Ascending aorta (tissue), 2 donors: Measurements from ENCODE around the gene C3orf22. TPM values are rescaled to one million over a fixed set of nuclear protein-coding genes. Genes with fewer than 3 reads are reported as not detected.

Experiments
- DNase-seq, 2 donors: peaks; one replicate each; pipeline ENCODE4 v3.0.0-alpha.2; 2019; ENCODE audit warnings: low spot score in 2 of 2
- H3K27ac ChIP-seq, 2 donors: fragments of 200-600 bp; sonication (generic); one replicate each; pipeline ENCODE4 v1.5.1; 2016 to 2017; ENCODE audit warnings: mild to moderate bottlenecking in 1 of 2
- H3K27me3 ChIP-seq: fragments of 200-600 bp; sonication (generic); one replicate; pipeline ENCODE4 v1.5.1; 2017
- H3K36me3 ChIP-seq, 2 donors: fragments of 200-600 bp; sonication (generic); one replicate each; pipeline ENCODE4 v1.5.1; 2016
- H3K4me1 ChIP-seq, 2 donors: fragments of 200-600 bp; sonication (generic); one replicate each; pipeline ENCODE4 v1.5.1; 2016 to 2017; ENCODE audit warnings: mild to moderate bottlenecking in 1 of 2
- H3K4me3 ChIP-seq, 2 donors: fragments of 200-600 bp; sonication (generic); one replicate each; pipeline ENCODE4 v1.5.1; 2016 to 2017; ENCODE audit warnings: mild to moderate bottlenecking in 1 of 2
- H3K9me3 ChIP-seq, 2 donors: fragments of 200-600 bp; sonication (generic); one replicate each; pipeline ENCODE4 v1.5.1; 2016
- CTCF ChIP-seq, 3 experiments: fragments of 200-600 bp in 2 of 3; fragments of 450-650 bp in 1 of 3; sonication (generic) in 2 of 3; IDR thresholded peaks; one replicate each; pipeline ENCODE4 v1.5.1; 2016 to 2019; ENCODE audit warnings: antibody characterized with exemption in 3 of 3, mild to moderate bottlenecking in 1 of 3, moderate library complexity in 1 of 3
- intact Hi-C: fragments of 100-400 bp; cut with DNase I; formaldehyde crosslinking; loops from one replicate; pipeline ENCODE4 v1.15.1; 2023
- total RNA-seq: library from RNA; depleted of rRNA; stranded (reverse); fragments of >200 nt; gene quantifications from one replicate; pipeline ENCODE4 v1.1.0, GENCODE V29; 2016

The C3orf22 gene
- total RNA-seq, 1 donor from 2014 or later, result not detected

- peaks cover 11% of the 10 kb centered on the region for H3K27me3 ChIP-seq
- no peaks in the 10 kb centered on the region for H3K36me3 ChIP-seq
- no peak overlapping the region for H3K27ac ChIP-seq
- H3K4me3 ChIP-seq, result no peak overlapping the region
- intact Hi-C loops, result no loop called here
- peak in 1 of 2 donors; percentile 60 for DNase-seq
- TF ChIP-seq CTCF (IDR thresholded peaks at IDR 0.05), result no peak
- H3K4me1 ChIP-seq, result no peaks in the 10 kb centered on the region
- H3K9me3 ChIP-seq, result no peaks in the 10 kb centered on the region
These were observed 16.1 kb downstream of the C3orf22 start for GRCh38 chr3:126542340-126543241.

- Histone ChIP-seq H3K4me1 (no peaks in the 10 kb centered on the region), H3K36me3 (no peaks in the 10 kb centered on the region), H3K27ac (no peak overlapping the region), H3K9me3 (no peaks in the 10 kb centered on the region), H3K4me3 (no peak overlapping the region), H3K27me3 (peaks cover 11% of the 10 kb centered on the region)
- intact Hi-C loops, result no loop called here
- TF ChIP-seq CTCF (IDR thresholded peaks at IDR 0.05), result no peak
- DNase-seq, result peak in 1 of 2 donors; percentile 48
These were observed 16.9 kb downstream of the C3orf22 start for GRCh38 chr3:126541628-126542339.

- intact Hi-C loops, result no loop called here
- peak in 1 of 2 donors; percentile 40 for DNase-seq
- H3K9me3 ChIP-seq, result no peaks in the 10 kb centered on the region
- no peak for TF ChIP-seq CTCF (IDR thresholded peaks at IDR 0.05)
- H3K4me3 ChIP-seq, result no peak overlapping the region
- H3K27me3 ChIP-seq, result peaks cover 11% of the 10 kb centered on the region
- H3K4me1 ChIP-seq, result no peaks in the 10 kb centered on the region
- no peak overlapping the region for H3K27ac ChIP-seq
- H3K36me3 ChIP-seq, result no peaks in the 10 kb centered on the region
These were observed 17.6 kb downstream of the C3orf22 start for GRCh38 chr3:126540951-126541627.

GRCh38 chr3:126540342-126540849 lies 18.3 kb downstream of the C3orf22 start:
- Histone ChIP-seq H3K27ac (no peak overlapping the region), H3K4me1 (no peaks in the 10 kb centered on the region), H3K27me3 (peaks cover 11% of the 10 kb centered on the region), H3K9me3 (no peaks in the 10 kb centered on the region), H3K36me3 (no peaks in the 10 kb centered on the region), H3K4me3 (no peak overlapping the region)
- intact Hi-C loops, result no loop called here
- TF ChIP-seq CTCF (IDR thresholded peaks at IDR 0.05), result no peak
- peak in 1 of 2 donors; percentile 68 for DNase-seq

- no peaks in the 10 kb centered on the region for H3K4me1 ChIP-seq
- H3K27ac ChIP-seq, result no peak overlapping the region
- H3K27me3 ChIP-seq, result peaks cover 11% of the 10 kb centered on the region
- no peak for TF ChIP-seq CTCF (IDR thresholded peaks at IDR 0.05)
- no peaks in the 10 kb centered on the region for H3K36me3 ChIP-seq
- peak in 1 of 2 donors; percentile 33 for DNase-seq
- H3K9me3 ChIP-seq, result no peaks in the 10 kb centered on the region
- intact Hi-C loops, result no loop called here
- no peak overlapping the region for H3K4me3 ChIP-seq
These were observed 19.0 kb downstream of the C3orf22 start for GRCh38 chr3:126539558-126540250.
